GM12864 (cell line): Measurements from ENCODE around the gene NCOR2.

ENCODE experiments used
- DNase-seq: peaks from one replicate; pipeline ENCODE4 v3.0.0-alpha.2; 2011; ENCODE audit warnings: low read depth
- H3K4me3 ChIP-seq: 2 replicates; pipeline ENCODE4 v1.5.1; 2011; ENCODE audit warnings: mild to moderate bottlenecking, low read depth, low read length, control low read depth
- TF ChIP-seq, protein P1 (sequence below): IDR thresholded peaks from 2 replicates; pipeline ENCODE4 v1.5.1; 2011; ENCODE audit warnings: low read depth, mild to moderate bottlenecking, moderate library complexity, low read length, control low read depth, inconsistent platforms; ENCODE audit errors: missing control alignments

The NCOR2 gene

DNA sequence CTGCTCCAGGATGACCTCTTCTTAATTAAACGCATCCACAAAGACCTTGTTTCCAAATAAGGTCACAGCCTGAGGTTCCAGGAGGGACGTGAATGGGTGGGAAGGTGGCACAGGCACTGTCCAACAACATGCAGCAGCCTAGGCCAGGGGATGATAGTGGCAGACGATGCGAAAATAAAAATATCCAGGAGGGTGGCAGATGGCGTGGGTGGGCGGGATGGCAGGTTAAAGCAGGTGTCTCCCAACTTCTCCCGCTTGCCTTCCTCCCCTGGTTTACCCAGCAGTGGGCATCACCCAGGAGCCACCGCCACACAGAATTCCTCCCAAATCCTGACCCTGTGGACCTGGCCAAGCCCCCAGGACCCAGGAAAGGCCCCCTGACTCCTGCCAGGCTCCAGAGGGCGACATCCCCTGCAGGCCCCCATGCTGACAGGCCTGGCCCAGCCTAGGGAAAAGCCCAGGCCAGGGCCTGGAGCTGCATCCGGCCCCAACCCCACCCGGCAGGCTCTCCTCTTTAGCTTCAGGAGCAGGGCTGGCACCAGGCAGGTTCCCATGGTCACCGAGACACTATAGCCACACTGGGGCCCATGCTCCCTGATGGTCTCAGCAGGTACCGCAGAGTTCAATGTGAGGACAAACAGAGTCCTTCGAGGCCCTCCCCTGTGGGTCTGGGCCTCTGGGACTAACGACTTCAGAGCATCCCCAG lies 9.7 kb downstream of the NCOR2 start:
- H3K4me3 ChIP-seq, result no peak overlapping the region
- no peak for DNase-seq
- TF ChIP-seq, protein P1, sequence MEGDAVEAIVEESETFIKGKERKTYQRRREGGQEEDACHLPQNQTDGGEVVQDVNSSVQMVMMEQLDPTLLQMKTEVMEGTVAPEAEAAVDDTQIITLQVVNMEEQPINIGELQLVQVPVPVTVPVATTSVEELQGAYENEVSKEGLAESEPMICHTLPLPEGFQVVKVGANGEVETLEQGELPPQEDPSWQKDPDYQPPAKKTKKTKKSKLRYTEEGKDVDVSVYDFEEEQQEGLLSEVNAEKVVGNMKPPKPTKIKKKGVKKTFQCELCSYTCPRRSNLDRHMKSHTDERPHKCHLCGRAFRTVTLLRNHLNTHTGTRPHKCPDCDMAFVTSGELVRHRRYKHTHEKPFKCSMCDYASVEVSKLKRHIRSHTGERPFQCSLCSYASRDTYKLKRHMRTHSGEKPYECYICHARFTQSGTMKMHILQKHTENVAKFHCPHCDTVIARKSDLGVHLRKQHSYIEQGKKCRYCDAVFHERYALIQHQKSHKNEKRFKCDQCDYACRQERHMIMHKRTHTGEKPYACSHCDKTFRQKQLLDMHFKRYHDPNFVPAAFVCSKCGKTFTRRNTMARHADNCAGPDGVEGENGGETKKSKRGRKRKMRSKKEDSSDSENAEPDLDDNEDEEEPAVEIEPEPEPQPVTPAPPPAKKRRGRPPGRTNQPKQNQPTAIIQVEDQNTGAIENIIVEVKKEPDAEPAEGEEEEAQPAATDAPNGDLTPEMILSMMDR, result no peak

DNA sequence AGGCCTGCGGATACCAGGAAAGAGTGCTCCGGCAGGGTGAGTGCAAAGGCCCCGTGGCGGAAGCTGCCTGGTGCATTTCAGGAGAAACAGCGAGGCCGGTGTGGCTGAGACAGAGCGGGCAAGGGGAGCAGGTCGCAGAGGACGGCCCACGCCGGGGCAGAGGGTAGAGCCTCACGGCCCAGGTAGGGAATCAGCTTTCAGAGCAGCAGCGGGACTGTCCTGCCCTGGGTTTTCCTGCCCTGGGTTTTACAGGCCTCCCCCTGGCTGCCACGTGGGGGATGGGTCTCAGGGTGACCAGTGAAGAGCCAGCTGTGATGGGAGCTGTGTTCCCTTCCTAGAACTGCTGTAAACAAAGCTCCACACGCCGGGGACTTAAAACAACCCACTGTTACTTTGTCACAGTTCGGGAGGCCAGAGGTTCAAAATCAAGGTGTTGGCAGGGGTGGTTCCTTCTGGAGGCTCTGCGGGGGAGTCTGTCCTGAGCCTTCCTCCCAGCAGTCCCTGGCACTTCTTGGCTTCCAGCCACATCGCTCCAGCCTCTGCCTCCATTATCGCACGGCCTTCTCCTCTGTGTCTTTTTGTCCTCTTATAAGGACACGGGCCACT lies 10.4 kb downstream of the NCOR2 start:
- no peak for DNase-seq
- no peak overlapping the region for H3K4me3 ChIP-seq
- TF ChIP-seq, protein P1, result no peak

DNA sequence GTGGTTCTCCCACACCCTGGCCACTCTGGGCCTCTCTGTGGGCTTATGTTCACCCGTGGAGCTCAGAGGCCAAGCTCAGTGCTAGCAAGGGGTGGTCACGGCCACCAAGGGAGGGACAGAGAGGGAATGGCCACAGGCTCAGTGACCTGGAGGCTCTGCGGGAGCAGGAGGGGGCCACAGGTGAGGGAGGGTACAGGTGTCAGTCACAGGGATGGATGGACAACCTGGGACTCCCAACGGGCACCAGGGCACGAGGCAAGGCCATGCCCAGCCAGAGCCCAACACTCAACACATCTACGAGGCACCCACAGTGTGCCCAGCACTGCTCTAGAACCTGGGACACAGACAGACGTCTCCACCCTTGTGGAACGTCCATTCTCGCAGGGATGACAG lies 11.3 kb downstream of the NCOR2 start:
- TF ChIP-seq, protein P1, result no peak
- no peak for DNase-seq
- no peak overlapping the region for H3K4me3 ChIP-seq

DNA sequence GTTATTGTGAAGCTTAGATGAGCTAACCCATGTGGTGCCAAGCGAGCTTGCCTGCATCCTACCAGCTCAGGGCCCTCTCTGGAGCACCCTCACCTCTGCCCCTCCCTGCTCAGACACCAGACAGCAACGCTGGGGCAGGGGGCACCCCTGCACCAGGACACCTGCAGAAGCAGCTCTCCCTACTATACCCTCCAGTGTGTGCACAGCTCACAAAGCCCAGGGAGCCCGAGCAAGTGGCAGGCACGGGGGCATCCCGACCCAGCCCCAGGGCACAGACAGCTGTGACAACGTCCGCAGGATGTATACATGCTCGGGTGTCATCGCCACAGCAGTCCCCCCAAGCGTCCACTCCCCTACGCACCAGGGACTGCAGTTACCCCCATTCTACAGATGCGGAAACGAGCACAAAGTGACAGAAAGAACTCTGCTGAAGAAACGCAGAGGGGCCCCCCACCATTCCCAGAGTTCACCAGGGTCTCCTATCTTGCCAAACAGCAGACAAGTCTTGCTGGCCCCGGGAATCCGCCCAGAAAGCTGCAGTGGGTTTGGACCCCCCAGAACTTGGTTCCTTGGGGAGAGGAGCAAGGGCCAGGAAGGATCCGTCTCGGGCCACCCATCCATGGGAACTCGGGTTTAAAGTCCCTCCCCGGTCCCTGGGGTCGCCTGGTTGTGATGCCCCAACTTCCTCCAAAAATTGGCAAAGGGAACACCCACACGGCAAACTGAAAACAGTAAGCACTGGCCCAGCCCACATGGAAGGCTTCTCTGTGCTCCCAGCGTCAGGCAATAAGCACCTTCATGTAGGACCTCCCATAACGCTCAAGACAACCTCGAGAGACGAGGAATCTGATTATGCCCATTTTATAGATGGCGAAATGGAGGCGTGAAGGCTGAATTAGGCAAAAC lies 12.0 kb downstream of the NCOR2 start:
- no peak for DNase-seq
- H3K4me3 ChIP-seq, result no peak overlapping the region
- TF ChIP-seq, protein P1, result no peak

DNA sequence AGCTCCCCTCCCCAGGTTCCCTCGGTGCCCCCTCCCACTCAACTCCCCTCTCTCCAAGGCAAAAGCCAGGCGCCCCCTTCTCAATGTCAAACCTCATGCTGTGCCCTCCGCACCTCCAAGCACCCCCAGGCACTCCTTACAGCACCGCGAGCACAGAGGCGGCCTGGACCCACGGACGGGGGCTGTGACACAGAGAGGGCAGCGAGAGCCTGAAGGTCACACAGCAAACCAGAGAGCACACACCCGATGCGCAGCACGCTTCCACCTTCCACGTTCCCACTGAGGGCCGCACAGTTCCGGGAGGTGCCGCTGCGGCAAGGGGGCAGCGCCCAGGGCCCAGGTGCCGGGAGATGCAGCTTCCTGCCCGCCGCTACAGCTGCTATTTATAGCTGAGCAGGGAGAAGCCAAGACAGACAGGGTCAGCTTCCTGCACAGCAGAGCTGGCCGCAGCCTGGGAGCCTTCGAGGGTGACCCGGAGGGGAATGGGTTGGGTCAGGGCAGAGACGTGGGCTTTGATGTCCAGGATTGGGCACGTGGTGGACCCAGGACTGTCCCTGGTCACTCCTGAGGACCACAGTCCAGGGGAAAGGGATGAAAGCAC lies 12.9 kb downstream of the NCOR2 start:
- no peak for DNase-seq
- TF ChIP-seq, protein P1, result no peak
- H3K4me3 ChIP-seq, result no peak overlapping the region

DNA sequence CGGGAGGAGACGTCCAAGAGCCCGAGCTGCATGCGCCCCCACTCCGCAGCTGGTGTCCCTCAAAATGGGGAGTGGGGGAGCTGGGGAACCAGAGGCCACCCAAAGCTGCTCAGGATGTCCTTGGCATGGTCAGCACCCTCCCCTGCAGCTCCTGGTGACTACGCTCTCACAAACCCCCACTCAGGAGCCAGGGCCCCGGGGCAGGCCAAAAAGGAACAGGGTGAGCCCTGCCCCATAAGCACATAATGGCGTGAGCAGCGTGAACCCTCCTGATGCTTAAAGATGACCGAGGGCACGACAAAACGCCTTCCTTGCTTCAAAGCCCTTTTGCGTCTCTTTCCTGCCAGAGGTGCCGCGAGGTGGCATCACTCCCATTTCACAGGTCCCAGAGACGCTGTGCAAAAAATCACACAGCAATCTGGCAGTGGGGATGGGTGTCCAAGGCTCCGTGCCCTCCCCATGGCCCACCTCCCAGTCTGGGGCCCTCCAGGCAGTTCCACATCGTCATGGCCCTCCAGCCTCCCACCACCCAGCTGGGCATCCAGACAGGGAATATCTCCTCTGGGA lies 13.5 kb downstream of the NCOR2 start:
- DNase-seq, result no peak
- TF ChIP-seq, protein P1, result no peak
- H3K4me3 ChIP-seq, result no peak overlapping the region
